Panc1 (cell line): Measurements from ENCODE around the gene SRF.

Experiments
- CTCF ChIP-seq: fragments of 450-650 bp; IDR thresholded peaks from 2 replicates; pipeline ENCODE4 v1.5.1; 2017; ENCODE audit warnings: mild to moderate bottlenecking
- POLR2AphosphoS5 ChIP-seq: IDR thresholded peaks from 2 replicates; pipeline ENCODE4 v1.6.1; 2012; ENCODE audit warnings: mild to moderate bottlenecking, low read depth, low read length, moderate library complexity
- REST ChIP-seq, 2 experiments: IDR thresholded peaks; 2 replicates each; pipeline ENCODE4 v1.6.1; 2011 to 2012; ENCODE audit warnings: low read depth in 2 of 2, control low read depth in 1 of 2, low read length in 1 of 2, mild to moderate bottlenecking in 1 of 2, moderate library complexity in 1 of 2; ENCODE audit not compliant: insufficient read depth in 1 of 2
- SIN3A ChIP-seq: IDR thresholded peaks from 2 replicates; pipeline ENCODE4 v1.6.1; 2012; ENCODE audit warnings: low read depth, mild to moderate bottlenecking, low read length, moderate library complexity, borderline replicate concordance; ENCODE audit not compliant: insufficient read depth
- TCF7L2 ChIP-seq: IDR thresholded peaks from 2 replicates; pipeline ENCODE4 v1.6.1; 2011; ENCODE audit warnings: mild to moderate bottlenecking, low read depth, low read length, inconsistent platforms

- no peak for TF ChIP-seq CTCF
- TF ChIP-seq POLR2AphosphoS5: no peak
- TF ChIP-seq REST (IDR thresholded peaks at IDR 0.05; ENCODE audit: insufficient read depth in 1 of 2, low read depth in 2 of 2, low read length in 1 of 2): no peak
- TF ChIP-seq TCF7L2: no peak
- no peak for TF ChIP-seq SIN3A
Observed at GRCh38 chr6:43146261-43146660, 24.8 kb upstream of the SRF start.
